ENCODE measurements around the gene NPIPB2. TPM values are rescaled to one million over a fixed set of nuclear protein-coding genes. Genes with fewer than 3 reads are reported as not detected.
"Not testable (repeated sequence)": the region's sequence is repeated elsewhere in the genome, so short reads cannot be mapped to it uniquely, and the experiment has no call there.

The NPIPB2 gene
- 4.6 TPM for total RNA-seq (ENCODE audit: insufficient read depth, low replicate concordance)

DNA sequence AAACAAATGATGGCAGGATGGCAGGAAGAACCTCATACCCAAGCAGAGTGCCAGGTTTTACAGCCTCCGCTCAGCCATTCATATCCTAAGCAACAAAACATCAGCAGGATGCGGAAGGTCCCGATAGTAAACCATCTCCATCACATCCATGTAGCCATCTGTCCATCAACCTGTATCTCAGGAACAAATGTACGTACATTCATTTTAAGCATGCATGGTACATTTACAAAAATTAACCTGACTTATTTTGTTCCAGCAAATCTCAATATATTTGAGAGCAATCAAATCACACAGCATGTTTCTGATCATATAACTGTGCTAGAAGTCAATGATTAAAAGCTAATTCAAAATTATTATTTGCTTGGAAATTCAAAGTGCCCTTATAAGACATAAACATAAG, at the start of gene NPIPB2:
Gene NPIPB2 (minus strand): TSS at position 101 of the 400 bp plus-strand sequence. CDS start 0 bp downstream, at position 101.
- not testable (repeated sequence) for DNase-seq (ENCODE audit: low spot score)

DNA sequence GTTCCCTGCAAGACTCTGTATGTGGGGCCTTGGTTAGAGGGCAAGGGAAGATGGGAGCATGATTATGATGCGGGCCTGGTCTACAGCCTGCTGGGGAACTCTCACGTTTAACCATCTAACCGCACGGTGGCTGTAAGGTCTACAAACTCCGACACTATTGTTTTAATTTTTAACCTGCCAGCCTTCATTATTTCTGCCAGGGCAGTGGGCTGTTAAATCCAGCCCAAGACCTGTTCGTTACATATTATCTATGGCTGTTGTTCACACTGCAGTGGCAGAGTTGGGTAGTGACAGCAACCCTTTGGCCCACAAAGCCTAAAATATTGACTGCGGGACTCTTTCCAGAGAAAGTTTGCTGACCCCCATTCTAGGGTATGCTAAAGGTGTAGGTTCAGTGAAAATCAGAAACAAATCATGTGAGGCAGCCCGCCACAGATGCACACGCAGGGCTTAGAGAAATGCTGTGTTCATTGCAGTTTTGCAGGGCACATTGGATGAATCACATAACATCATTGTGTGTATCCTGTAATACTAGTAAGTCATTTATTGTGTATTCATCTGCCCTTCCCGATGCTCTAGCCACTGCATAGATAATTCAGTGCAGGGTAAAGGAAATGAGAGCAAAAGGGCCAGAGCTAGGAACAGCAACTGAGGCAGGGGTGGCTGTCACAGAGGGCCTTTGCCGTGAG, 49.0 kb upstream of the NPIPB2 start:
- DNase-seq (ENCODE audit: low spot score) = no peak

DNA sequence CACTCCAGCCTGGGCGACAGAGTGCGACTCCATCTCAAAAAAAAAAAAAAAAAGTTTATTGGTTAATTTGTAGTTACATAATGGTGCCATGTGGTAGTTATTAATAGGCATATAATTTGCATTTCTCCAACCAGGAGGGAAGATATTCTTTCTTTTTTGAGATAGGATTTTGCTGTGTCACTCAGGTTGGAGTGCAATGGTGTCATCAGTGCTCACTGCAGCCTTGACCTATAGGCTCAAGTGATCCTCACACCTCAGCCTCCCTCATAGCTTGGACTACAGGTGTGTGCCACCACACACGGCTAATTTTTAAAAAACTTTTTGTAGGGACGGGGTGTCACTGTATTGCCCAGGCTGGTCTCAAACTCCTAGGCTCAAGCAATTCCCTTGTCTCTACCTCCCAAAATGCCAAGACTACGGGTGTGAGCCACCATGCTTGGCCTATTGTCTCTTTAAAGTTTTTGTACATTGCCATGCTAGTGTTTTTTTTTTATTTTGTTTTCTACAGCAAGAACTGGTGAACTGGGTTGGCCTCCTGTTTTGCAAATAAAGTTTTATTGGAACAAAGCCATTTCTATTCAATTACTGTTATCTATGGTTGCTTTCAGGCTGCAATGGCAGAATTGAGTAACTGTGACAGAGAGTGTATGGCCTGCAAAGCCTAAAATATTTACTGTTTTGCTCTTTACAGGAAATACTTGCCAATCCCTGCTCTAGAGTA, 46.6 kb upstream of the NPIPB2 start:
- no peak for DNase-seq (ENCODE audit: low spot score)

DNA sequence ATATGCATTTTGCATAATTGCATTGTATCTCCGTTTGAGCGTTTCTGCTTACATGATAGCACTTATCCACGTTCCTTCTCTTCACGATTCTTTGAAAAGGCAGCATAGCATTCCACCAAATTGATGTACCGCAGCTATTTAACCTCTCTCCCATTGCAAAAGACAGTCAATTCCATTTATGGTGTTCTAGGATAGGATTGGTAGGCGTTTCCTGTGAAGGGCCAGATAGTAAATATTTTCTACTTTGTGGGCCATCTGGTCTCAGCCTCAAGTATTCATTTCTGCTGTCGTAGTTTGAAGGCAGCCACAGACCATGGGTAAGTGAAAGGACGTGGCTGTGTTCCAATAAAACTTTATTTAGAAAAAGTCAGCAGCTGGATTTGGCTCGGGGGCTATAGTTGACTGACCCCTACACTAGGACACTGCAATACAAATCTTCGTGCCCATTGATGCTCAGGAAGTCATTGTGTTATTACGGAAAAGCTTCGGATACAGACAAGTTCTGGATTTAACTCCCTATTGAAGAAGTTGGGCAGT, 44.7 kb upstream of the NPIPB2 start:
- no peak for DNase-seq (ENCODE audit: low spot score)

DNA sequence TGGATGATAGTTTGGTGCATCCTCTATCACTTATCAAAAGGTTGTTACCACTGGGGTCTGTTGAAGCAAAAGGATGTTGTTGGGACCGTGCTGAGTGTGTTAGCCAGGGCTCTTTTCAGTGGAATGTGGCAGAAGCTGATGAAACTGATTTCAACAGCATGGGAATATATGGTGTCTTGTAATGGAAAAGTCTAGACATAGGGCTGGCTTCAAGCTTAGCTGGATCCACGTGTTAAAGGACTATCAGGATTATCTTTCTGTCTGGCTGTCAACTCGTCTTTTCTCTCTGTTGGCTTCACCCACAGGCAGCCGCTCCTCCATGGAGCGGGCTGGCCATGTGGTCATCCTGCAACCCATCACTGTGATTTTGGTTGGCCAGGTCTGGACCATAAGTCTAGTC, 43.4 kb upstream of the NPIPB2 start:
- DNase-seq (ENCODE audit: low spot score) = no peak

DNA sequence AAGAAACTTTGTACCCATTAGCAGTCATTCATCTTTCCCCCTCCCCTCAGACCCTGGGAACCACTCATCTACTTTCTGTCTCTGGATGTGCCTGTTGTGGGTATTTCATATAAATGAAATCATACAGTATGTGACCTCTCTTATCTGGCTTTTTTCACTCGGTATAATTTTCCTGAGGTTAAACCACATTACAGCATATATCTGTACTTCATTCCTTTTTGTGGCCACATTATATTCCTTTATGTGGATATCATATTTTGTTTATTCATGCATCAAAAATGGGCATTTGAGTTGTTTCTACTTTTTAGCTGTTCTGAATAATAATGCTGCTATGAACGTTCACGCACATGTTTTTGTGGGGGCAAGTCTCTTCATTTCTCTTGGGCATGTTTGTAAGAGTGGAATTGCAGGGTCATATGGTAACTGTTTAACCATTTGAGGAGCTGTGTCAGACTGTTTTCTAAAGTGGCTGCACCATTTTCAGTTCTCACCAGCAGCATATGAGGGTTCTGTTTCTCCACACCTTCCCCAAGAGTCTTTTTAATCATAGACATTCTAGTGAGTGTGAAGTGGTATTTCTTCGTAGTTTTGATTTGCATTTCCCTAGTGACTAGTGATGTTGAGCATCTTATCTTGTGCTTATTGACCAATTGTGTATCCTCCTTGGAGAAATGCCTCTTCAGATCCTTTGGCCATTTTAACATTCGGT, 38.4 kb upstream of the NPIPB2 start:
- no peak for DNase-seq (ENCODE audit: low spot score)

DNA sequence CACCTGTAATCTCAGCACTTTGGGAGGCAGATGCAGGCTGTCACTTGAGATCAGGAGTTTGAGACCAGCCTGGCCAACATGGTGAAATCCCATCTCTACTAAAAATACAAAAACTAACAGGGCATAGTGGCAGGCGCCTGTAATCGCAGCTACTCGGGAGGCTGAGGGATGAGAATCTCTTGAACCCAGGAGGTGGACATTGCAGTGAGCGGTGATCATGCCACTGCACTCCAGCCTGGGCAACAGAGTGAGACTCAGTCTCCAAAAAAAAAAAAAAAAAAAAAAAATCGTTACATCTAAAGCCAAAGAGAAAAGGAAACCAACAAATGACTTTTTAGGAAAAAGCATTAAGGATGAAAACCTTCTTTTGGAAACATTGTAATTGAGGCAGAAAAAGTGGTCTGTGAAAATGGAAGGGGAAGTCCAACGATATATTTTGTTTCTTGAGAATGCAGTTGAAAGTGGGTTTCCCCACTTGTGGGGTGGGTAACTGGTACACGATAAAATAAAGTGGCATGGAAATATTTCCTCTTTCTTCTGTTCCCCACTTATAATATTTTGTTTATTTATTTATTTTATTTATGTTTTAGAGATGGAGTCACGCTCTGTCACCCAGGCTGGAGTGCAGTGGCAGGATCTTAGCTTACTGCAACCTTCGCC, 37.3 kb upstream of the NPIPB2 start:
- DNase-seq (ENCODE audit: low spot score) = no peak

DNA sequence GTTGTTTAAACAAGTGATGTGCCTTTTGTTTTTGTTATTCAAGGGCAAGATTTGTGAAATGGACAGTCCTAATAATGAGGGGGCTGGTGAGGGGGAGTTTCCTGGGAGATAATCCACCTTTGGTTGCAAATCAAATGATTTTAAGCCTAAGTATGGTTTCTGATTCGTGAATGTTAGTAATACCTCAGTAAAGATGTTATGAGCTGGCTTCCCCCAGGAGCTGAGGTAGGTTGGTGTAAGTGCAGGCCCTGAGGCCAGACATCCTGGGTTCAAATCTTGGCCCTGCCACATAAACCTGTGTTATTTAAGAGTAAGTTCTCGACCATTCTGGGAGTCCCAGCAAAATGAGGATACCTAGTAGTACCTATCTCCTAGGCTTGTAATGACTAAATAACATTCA, 36.2 kb upstream of the NPIPB2 start:
- DNase-seq (ENCODE audit: low spot score) = no peak

DNA sequence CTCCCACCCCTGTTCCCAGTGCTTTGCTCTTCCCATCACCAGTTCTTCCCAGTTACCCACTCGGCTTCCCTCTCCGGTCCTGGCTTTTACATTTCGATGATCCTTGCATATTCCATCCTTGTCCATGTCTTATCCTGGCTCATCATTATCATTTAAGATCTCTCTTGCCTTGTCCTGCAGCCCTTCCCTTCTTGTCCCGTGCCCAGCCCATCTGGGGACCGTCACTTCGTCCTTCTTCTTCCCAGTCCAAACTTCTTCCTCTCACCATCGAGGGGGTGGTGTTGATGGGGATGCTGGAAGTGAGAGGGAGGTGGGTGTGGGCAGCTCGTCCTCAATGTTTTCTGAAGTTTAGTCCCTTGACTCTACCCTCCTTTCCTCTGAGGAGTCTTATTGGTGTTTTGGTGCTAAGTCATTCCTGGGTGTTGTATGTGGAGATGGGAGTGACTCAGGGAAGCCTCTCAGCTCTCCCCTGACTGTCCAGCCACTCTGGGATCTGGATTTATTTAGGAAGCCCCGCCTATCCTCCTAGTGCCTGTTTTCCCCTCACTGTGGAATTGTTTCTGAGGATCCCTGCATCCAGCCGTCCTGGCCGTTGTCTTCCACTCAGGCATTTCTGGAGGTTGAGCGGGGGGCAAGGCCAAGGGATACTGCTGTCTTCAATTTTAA, 35.7 kb upstream of the NPIPB2 start:
- peak; percentile 69 for DNase-seq (ENCODE audit: low spot score)

DNA sequence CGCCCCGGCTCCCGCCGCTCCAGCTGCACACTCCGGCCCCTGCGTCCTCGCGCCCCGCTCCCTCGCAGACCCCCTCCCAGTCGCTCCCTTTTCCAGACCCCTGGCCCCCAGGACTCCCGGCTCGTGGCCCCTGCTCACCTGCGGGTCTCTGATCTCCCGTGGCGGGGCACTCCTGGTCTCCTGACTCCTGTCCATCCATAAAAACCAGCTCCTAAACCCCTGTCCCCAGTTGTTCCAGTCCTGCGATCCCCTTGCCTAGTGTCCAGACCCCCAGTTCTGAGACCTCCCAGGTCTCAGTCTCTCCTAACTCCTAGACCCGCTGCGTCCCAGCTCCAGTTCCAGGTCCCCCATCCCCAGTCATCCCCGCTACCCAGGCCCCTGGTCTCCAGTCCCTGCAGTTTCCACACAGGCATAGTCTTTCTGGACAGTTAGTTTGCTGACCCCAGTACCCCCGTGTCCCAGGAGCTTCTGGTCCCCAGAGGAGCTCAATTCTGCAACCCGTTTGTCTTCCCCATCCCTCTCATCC, 35.1 kb upstream of the NPIPB2 start:
- DNase-seq (ENCODE audit: low spot score) = no peak

DNA sequence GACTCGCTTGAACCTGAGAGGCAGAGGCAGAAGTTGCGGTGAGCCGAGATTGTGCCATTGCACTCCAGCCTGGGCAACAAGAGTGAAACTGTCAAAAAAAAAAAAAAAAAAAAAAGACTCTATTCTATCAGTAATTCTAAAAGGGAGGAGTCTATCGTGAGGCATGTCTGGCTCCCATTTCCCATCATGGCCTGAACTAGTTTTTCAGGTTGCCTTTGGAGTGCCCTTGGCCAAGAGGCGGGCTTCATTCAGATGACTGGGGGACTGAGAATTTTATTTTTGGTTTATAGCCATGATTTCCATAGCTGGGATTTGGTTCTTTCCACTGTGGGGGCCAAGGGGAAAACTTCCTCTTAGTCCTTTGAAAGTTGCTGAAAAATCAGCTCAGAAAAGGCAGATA, 31.2 kb upstream of the NPIPB2 start:
- no peak for DNase-seq (ENCODE audit: low spot score)

DNA sequence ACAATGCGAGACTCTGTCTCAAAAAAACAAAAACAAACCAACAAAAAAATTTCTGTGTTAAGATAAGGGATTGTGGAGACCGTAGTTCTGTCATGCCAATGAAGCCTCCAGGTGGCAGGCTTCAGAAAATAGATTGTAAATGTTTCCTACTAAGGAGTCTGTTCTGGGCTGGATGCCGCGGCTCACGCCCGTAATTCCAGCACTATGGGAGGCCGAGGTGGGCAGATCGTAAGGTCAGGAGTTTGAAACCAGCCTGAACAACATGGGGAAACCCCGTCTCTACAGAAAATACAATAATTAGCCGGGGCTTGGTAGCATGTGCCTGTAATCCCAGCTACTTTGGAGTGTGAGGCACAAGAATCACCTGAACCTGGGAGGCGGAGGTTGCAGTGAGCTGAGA, 30.3 kb upstream of the NPIPB2 start:
- no peak for DNase-seq (ENCODE audit: low spot score)

DNA sequence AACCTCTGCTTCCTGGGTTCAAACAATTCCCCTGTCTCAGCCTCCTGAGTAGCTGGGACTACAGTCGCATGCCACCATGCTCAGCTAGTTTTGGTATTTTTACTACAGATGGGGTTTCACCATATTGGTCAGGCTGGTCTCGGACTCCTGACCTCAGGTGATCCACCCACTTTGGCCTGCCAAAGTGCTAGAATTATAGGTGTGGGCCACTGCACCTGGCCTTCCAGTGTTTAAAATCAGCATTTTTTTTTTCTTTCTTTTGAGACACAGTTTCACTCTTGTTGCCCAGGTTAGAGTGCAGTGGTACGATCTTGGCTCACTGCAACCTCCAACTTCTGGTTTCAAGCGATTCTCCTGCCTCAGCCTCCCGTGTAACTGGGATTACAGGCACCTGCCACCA, 28.4 kb upstream of the NPIPB2 start:
- not testable (repeated sequence) for DNase-seq (ENCODE audit: low spot score)

DNA sequence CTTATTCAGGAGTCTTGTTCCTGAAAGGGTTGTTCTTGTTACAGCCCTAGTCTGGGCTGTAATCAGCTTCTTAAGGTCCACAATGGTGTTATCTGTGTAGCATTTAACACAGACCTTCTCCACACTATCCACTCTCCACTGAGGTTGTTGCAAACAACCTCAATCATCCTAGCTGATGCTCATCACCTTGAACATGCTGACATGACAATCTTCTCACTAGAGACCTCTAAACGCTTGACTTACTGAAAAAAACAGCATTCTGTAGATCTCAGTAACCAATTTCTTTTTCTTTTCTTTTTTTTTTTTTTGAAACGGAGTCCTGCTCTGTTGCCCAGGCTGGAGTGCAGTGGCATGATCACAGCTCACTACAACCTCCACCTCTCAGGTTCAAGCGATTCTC, 26.7 kb upstream of the NPIPB2 start:
- DNase-seq (ENCODE audit: low spot score) = no peak

DNA sequence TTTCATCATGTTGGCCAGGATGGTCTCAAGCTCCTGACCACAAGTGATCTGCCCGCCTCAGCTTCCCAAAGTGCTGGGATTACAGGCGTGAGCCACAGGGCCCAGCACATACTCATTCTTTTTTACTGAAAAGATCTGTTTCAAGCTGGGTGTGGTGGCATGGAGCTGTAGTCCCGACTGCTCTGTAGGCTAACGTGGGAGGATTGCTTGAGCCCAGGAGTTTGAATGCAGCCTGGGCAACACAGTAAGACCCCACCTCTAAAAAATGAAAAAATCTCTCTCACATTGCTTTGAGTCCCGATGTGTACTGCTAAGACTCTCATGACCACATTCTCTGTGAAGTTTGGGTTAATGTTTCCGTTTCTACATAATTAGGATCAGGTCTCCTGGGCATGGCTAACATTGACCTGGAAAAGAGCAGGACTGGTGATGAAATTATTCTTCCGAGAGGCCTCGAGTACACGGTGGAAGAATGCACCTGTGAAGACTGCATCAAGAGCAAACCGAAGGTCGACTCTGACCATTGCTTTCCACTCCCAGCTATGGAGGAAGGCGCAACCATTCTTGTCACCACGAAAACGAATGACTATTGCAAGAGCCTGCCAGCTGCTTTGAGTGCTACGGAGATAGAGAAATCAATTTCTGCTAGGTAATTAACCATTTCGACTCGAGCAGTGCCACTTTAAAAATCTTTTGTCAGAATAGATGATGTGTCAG, 25.5 kb upstream of the NPIPB2 start:
- DNase-seq (ENCODE audit: low spot score) = no peak

DNA sequence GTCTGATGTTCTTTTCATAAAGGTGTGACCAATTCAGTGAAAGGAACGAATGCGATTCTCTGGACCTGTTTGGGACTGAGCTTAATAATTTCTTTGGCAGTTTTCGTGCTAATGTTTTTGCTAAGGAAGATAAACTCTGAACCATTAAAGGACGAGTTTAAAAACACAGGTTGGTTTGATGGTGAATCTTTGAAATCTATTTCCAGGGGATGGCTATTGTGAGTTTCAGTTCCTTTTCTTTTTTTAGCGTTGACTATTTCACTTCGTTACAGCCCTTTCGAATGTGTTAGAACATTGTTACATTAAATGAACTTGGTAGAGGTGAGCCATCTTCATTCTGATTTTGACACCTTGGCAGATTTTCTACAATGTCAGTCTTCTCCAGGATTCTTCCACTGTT, 24.3 kb upstream of the NPIPB2 start:
- no peak for DNase-seq (ENCODE audit: low spot score)

DNA sequence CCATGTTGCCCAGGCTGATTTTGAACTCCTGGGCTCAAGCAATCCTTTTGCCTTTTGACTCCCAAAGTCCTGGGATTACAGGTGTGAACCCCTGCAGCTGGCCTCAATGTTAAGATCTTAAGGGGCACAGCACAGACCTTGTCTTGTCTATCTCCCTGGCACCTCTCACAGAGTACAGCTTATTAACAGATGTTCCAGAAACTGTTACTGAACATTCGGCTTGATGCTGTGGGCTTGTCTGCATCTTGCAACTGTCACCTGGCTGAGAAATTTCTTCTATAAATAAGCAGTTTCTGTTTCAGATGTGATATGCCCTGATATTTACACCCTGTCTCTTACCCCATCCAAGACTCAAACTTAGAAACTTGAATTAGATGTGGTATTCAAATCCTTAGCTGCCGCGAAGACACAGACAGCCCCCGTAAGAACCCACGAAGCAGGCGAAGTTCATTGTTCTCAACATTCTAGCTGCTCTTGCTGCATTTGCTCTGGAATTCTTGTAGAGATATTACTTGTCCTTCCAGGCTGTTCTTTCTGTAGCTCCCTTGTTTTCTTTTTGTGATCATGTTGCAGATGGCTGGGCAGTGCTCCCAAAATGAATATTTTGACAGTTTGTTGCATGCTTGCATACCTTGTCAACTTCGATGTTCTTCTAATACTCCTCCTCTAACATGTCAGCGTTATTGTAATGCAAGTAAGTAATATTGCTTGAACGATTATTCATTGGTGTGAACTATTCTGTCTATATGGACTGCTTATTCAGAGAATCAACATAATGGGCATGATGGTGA, 23.1 kb upstream of the NPIPB2 start, which contains the start of gene TNFRSF17:
Gene TNFRSF17 (plus strand): TSS at position 450 of the 791 bp plus-strand sequence. CDS start 115 bp downstream, at position 565.
- no peak for DNase-seq (ENCODE audit: low spot score)

DNA sequence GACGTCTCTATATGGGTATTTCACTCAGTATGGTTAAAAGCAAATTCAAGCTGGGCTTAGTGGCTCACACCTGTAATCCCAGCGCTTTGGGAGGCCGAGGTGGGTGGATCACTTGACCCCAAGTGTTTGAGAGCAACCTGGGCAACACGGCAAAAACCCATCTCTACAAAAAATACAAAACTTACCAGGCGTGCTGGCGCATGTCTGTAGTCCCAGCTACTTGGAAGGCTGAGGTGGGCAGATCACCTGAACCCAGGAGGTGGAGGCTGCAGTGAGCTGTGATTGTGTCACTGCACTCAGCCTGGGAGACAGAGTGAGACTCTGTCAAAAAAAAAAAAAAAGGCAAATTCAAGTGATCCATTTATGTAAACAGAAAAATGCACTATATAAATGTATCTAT, 21.9 kb upstream of the NPIPB2 start:
- DNase-seq (ENCODE audit: low spot score) = no peak

DNA sequence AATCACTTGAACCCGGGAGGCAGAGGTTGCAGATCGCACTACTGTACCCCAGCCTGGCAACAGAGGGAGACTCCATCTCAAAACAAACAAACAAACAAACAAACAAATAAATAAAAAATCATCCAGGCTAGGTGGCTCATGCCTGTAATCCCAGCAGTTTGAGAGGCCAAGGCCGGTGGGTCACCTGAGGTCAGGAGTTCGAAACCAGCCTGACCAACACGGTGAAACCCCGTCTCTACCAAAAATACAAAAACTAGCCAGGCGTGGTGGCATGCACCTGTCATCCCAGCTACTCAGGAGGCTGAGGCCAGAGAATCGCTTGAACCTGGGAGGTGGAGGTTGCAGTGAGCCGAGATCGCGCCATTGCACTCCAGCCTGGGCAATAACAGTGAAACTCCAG, 21.1 kb upstream of the NPIPB2 start:
- not testable (repeated sequence) for DNase-seq (ENCODE audit: low spot score)

Measured in umbilical cord (tissue), 2 donors.